HEK293 (cell line): ENCODE measurements around the gene CYP2D6.

Source experiments
- CTCF ChIA-PET: fragments of 350-600 bp; formaldehyde crosslinking; extraction: SDS; loops from one replicate; lab custom pipeline; 2021; ENCODE audit warnings: antibody characterized with exemption; lab: Yijun Ruan, JAX
- POLR2A ChIA-PET: fragments of 300-600 bp; formaldehyde crosslinking; extraction: SDS; loops from one replicate; lab custom pipeline; 2020; ENCODE audit warnings: antibody characterized with exemption, inconsistent platforms; lab: Yijun Ruan, JAX
- H3K27ac ChIP-seq: fragments of 200-500 bp; sonication (Bioruptor generic); 2 replicates; pipeline ENCODE4 v1.5.1; 2014; ENCODE audit warnings: low read depth, low read length, control low read depth, inconsistent platforms; ENCODE audit errors: extremely low read depth
- H3K36me3 ChIP-seq, 2 experiments: fragments of 200-500 bp in 1 of 2; sonication (Bioruptor generic) in 1 of 2; 1 replicate in 1 of 2; 2 replicates in 1 of 2; pipeline ENCODE4 v1.5.1; 2014 to 2017; ENCODE audit warnings: inconsistent platforms in 2 of 2, low read length in 2 of 2; ENCODE audit not compliant: control insufficient read depth in 2 of 2, insufficient read depth in 1 of 2
- H3K4me1 ChIP-seq: fragments of 200-500 bp; sonication (Bioruptor generic); 2 replicates; pipeline ENCODE4 v1.5.1; 2014; ENCODE audit warnings: mild to moderate bottlenecking, low read length, inconsistent platforms; ENCODE audit not compliant: control insufficient read depth, insufficient read depth
- H3K4me3 ChIP-seq: 2 replicates; pipeline ENCODE4 v1.5.1; 2011; ENCODE audit warnings: low read depth, mild to moderate bottlenecking, control low read depth, low read length, moderate library complexity
- H3K9me3 ChIP-seq: fragments of 200-500 bp; sonication (Bioruptor generic); 2 replicates; pipeline ENCODE4 v1.5.1; 2014; ENCODE audit warnings: low read depth, low read length, inconsistent platforms; ENCODE audit not compliant: control insufficient read depth, insufficient read depth
- PATZ1 ChIP-seq: fragments of 450-650 bp; formaldehyde crosslinking; IDR thresholded peaks from 2 replicates; pipeline ENCODE4 v1.5.1; 2016; ENCODE audit warnings: missing biosample characterization, missing genetic modification characterization
- PBX3 ChIP-seq: sonication (generic); formaldehyde crosslinking; IDR thresholded peaks from 2 replicates; pipeline ENCODE4 v1.8.1; 2022; ENCODE audit warnings: mild to moderate bottlenecking, moderate library complexity, missing genetic modification reagents
- SCRT1 ChIP-seq: fragments of 450-650 bp; formaldehyde crosslinking; IDR thresholded peaks from 2 replicates; pipeline ENCODE4 v1.5.1; 2016; ENCODE audit warnings: missing biosample characterization, missing genetic modification characterization, borderline replicate concordance
- SCRT2 ChIP-seq: fragments of 450-650 bp; formaldehyde crosslinking; IDR thresholded peaks from 2 replicates; pipeline ENCODE4 v1.5.1; 2016; ENCODE audit warnings: missing biosample characterization, missing genetic modification characterization
- YY1 ChIP-seq: fragments of 450-650 bp; formaldehyde crosslinking; IDR thresholded peaks from 2 replicates; pipeline ENCODE4 v1.5.1; 2018; ENCODE audit warnings: missing biosample characterization, missing genetic modification characterization
- ZBTB21 ChIP-seq: fragments of 450-650 bp; formaldehyde crosslinking; IDR thresholded peaks from 2 replicates; pipeline ENCODE4 v1.5.1; 2017; ENCODE audit warnings: missing biosample characterization, missing genetic modification characterization
- ZNF16 ChIP-seq: fragments of 450-650 bp; formaldehyde crosslinking; IDR thresholded peaks from 2 replicates; pipeline ENCODE4 v1.5.1; 2016; ENCODE audit warnings: low read depth, missing biosample characterization, missing genetic modification characterization
- ZNF211 ChIP-seq: fragments of 450-650 bp; formaldehyde crosslinking; IDR thresholded peaks from 2 replicates; pipeline ENCODE4 v1.5.1; 2016; ENCODE audit warnings: low read depth, missing biosample characterization, missing genetic modification characterization
- ZNF335 ChIP-seq: fragments of 450-650 bp; formaldehyde crosslinking; conservative IDR thresholded peaks from 2 replicates; pipeline ENCODE4 v1.5.1; 2016; ENCODE audit warnings: missing biosample characterization, missing genetic modification characterization
- ZNF48 ChIP-seq: fragments of 450-650 bp; formaldehyde crosslinking; IDR thresholded peaks from 2 replicates; pipeline ENCODE4 v1.5.1; 2016; ENCODE audit warnings: missing biosample characterization, missing genetic modification characterization
- ZNF654 ChIP-seq: fragments of 450-650 bp; formaldehyde crosslinking; IDR thresholded peaks from 2 replicates; pipeline ENCODE4 v1.5.1; 2016; ENCODE audit warnings: low read depth, missing biosample characterization, missing genetic modification characterization
- ZNF76 ChIP-seq: fragments of 450-650 bp; formaldehyde crosslinking; IDR thresholded peaks from 2 replicates; pipeline ENCODE4; 2016; ENCODE audit warnings: low read depth, missing biosample characterization, missing genetic modification characterization, borderline replicate concordance
- TF ChIP-seq, protein P1 (sequence below): fragments of 450-650 bp; formaldehyde crosslinking; IDR thresholded peaks from 2 replicates; pipeline ENCODE4 v1.5.1; 2017; ENCODE audit warnings: missing biosample characterization, missing genetic modification characterization
- TF ChIP-seq, protein P2 (sequence below): fragments of 450-650 bp; formaldehyde crosslinking; conservative IDR thresholded peaks from 2 replicates; pipeline ENCODE4 v1.5.1; 2016; ENCODE audit warnings: low read depth, missing biosample characterization, missing genetic modification characterization

CYP2D6 gene

DNA sequence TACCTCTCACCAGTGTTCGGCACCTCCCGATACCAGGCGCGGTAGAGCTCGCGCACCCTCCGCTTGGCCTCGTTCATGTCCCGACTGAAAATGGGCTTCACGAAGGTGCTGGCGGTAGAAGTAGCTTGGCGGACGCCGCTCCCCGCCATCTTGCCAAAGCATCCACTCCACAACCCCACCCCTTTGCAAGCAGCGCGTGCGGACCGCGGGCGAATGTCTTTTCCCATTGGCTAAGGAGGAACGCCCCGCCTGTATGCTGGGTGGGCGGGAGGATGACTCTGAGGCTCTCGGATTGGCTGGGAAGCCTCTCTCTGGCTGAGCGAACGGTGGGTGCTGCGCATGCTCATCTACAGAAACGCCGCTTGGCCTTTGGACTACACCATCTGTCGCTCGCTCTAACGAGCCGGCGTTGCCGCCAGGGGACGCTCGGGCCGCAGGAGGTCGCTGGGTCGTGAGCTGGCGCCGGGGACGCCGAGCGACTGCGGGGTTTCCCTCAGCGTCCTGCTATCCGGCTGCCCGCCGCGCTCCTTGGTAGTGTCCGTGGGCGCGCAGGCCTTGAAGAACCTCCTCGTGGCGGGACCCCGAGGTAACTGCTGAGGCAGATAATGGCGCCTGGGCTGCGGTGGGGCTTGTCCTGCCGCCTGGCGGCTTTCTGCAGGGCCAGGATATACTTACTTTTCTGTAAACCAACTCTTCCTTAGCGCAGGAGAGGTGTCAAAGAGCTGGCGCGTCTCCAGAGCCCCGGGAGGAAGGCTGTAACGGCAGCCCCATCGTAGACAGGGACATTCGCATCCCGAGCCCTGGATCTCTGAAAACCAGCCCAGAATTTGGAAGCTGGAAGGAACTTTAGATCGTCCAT is 39.8 kb downstream of the CYP2D6 start, which contains the start of gene NDUFA6 (continued):
- TF ChIP-seq ZNF211 (tag by site-specific recombination) (no peak), PBX3 (peak; percentile 82; the same call in 1 of the 2 replicates), ZNF335 (tag by site-specific recombination) (peak; percentile 70), ZNF48 (tag by site-specific recombination) (no peak)
- TF ChIP-seq, protein P1, sequence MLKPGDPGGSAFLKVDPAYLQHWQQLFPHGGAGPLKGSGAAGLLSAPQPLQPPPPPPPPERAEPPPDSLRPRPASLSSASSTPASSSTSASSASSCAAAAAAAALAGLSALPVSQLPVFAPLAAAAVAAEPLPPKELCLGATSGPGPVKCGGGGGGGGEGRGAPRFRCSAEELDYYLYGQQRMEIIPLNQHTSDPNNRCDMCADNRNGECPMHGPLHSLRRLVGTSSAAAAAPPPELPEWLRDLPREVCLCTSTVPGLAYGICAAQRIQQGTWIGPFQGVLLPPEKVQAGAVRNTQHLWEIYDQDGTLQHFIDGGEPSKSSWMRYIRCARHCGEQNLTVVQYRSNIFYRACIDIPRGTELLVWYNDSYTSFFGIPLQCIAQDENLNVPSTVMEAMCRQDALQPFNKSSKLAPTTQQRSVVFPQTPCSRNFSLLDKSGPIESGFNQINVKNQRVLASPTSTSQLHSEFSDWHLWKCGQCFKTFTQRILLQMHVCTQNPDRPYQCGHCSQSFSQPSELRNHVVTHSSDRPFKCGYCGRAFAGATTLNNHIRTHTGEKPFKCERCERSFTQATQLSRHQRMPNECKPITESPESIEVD (tag by site-specific recombination): no peak

- Histone ChIP-seq H3K4me3 (no peak overlapping the region), H3K9me3 (no peaks in the 10 kb centered on the region), H3K4me1 (no peaks in the 10 kb centered on the region), H3K27ac (no peak overlapping the region), H3K36me3 (peaks cover 15 to 66% of the 10 kb centered on the region in 2 experiments)
- peak; percentile 52 for TF ChIP-seq SCRT2 (tag by site-specific recombination)
- TF ChIP-seq, protein P2, sequence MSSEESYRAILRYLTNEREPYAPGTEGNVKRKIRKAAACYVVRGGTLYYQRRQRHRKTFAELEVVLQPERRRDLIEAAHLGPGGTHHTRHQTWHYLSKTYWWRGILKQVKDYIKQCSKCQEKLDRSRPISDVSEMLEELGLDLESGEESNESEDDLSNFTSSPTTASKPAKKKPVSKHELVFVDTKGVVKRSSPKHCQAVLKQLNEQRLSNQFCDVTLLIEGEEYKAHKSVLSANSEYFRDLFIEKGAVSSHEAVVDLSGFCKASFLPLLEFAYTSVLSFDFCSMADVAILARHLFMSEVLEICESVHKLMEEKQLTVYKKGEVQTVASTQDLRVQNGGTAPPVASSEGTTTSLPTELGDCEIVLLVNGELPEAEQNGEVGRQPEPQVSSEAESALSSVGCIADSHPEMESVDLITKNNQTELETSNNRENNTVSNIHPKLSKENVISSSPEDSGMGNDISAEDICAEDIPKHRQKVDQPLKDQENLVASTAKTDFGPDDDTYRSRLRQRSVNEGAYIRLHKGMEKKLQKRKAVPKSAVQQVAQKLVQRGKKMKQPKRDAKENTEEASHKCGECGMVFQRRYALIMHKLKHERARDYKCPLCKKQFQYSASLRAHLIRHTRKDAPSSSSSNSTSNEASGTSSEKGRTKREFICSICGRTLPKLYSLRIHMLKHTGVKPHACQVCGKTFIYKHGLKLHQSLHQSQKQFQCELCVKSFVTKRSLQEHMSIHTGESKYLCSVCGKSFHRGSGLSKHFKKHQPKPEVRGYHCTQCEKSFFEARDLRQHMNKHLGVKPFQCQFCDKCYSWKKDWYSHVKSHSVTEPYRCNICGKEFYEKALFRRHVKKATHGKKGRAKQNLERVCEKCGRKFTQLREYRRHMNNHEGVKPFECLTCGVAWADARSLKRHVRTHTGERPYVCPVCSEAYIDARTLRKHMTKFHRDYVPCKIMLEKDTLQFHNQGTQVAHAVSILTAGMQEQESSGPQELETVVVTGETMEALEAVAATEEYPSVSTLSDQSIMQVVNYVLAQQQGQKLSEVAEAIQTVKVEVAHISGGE (tag by site-specific recombination): no peak
- ChIA-PET POLR2A (interaction anchor here (1.2 kb wide), 1 partner anchor 497 kb away, joined by 3 read pairs; the partner anchor contains the start of gene PMM1), CTCF (interaction anchor here (0.6 to 1.0 kb wide), 3 partner anchors 8 to 331 kb away, joined by 3 to 5 read pairs (median 3); no protein-coding TSS in a partner anchor)
Measured at GRCh38 chr22:42086051-42086450, 44.6 kb downstream of the CYP2D6 start.

DNA sequence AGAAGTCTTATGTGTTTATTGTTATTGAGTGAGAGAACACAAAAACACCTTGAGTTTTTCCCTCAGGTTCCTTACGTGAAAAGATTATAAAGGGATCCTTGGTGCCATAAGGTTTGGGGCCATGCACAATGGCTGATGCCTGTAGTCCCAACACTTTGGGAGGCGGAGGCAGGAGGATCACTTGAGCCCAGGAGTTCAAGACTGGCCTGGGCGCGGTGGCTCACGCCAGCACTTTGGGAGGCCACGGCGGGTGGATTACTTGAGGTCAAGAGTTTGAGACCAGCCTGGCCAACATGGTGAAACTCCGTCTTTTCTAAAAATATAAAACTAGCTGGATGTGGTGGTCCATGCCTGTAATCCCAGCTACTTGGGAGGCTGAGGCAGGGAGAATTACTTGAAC is 45.7 kb downstream of the CYP2D6 start:
- Histone ChIP-seq H3K4me3 (no peak overlapping the region), H3K9me3 (no peaks in the 10 kb centered on the region), H3K27ac (no peak overlapping the region), H3K36me3 (peaks cover 15 to 66% of the 10 kb centered on the region in 2 experiments), H3K4me1 (peaks cover 4% of the 10 kb centered on the region; the same call in 1 of the 2 replicates)
- ChIA-PET CTCF (interaction anchor here (1.0 kb wide), 1 partner anchor 28 kb away, joined by 3 read pairs; no protein-coding TSS in a partner anchor), POLR2A (interaction anchor here (0.6 to 1.3 kb wide), 3 partner anchors 138 to 930 kb away, joined by 3 to 6 read pairs (median 3); partner anchors contain the start of genes CENPM and PACSIN2)
- TF ChIP-seq YY1 (tag by site-specific recombination) (no peak), ZNF654 (tag by site-specific recombination) (no peak)

DNA sequence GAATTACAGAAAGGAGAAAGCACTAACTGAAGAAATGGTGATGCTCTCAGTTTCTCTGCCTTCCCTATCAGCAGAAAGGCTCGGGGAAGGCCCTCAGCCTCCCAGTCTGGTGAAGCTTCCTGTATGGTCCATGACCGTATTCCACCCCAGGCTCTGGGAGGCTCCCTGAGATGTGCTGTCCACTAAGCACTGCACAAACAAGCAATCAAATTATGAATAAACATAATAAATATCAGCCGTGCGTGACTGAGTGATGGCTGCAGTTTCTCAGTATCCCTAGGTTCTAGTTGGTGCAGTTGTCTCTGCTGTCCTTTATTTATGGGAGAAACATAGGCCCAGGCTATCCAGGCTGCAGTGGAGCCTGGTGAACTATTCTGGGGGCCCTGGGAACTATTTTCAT is 47.5 kb downstream of the CYP2D6 start:
- peaks cover 15 to 59% of the 10 kb centered on the region in 2 experiments for H3K36me3 ChIP-seq
- no peak overlapping the region for H3K4me3 ChIP-seq
- H3K4me1 ChIP-seq: peaks cover 4% of the 10 kb centered on the region; the same call in 1 of the 2 replicates
- no peaks in the 10 kb centered on the region for H3K9me3 ChIP-seq
- no peak overlapping the region for H3K27ac ChIP-seq
- ChIA-PET POLR2A (interaction anchor here (0.5 to 1.0 kb wide), 2 partner anchors 92 to 136 kb away, joined by 3 to 4 read pairs; partner anchors contain the start of gene CENPM), CTCF (interaction anchor here (0.6 to 0.7 kb wide), 2 partner anchors 49 to 485 kb away, joined by 3 read pairs; no protein-coding TSS in a partner anchor)
- TF ChIP-seq ZNF76 (tag by site-specific recombination) (no peak), ZBTB21 (tag by site-specific recombination) (no peak), ZNF16 (tag by site-specific recombination) (no peak), SCRT1 (tag by site-specific recombination) (no peak), ZNF48 (tag by site-specific recombination) (no peak), PATZ1 (tag by site-specific recombination) (no peak)
